Suprapubic skin (tissue), 4 donors: ENCODE results near the gene PLA2G4E. TPM values are rescaled to one million over a fixed set of nuclear protein-coding genes. Genes with fewer than 3 reads are reported as not detected.

ENCODE experiments used
- DNase-seq, 2 donors: peaks; one replicate each; pipeline ENCODE4 v3.0.0-alpha.2; 2019; ENCODE audit warnings: low spot score in 2 of 2
- H3K27ac ChIP-seq: fragments of 200-600 bp; sonication (generic); one replicate; pipeline ENCODE4 v1.5.1; 2019
- H3K27me3 ChIP-seq: fragments of 200-600 bp; sonication (generic); one replicate; pipeline ENCODE4 v1.5.1; 2019
- H3K36me3 ChIP-seq: fragments of 200-600 bp; sonication (generic); one replicate; pipeline ENCODE4 v1.5.1; 2019
- H3K4me1 ChIP-seq: fragments of 200-600 bp; sonication (generic); one replicate; pipeline ENCODE4 v1.5.1; 2019
- H3K4me3 ChIP-seq: fragments of 200-600 bp; sonication (generic); one replicate; pipeline ENCODE4 v1.5.1; 2019; ENCODE audit warnings: mild to moderate bottlenecking
- H3K9me3 ChIP-seq: fragments of 200-600 bp; sonication (generic); one replicate; pipeline ENCODE4 v1.5.1; 2019
- EP300 ChIP-seq: sonication (generic); formaldehyde crosslinking; IDR thresholded peaks from one replicate; pipeline ENCODE4 v1.6.1; 2017; ENCODE audit warnings: antibody characterized with exemption
- POLR2A ChIP-seq, 2 donors: fragments of 450-650 bp; IDR thresholded peaks; one replicate each; pipeline ENCODE4 v1.6.1; 2017; ENCODE audit warnings: antibody characterized with exemption in 2 of 2, mild to moderate bottlenecking in 2 of 2, moderate library complexity in 2 of 2
- POLR2AphosphoS5 ChIP-seq, 3 donors: sonication (generic); formaldehyde crosslinking; IDR thresholded peaks; one replicate each; pipeline ENCODE4 v1.6.1; 2017; ENCODE audit warnings: antibody characterized with exemption in 3 of 3
- WGBS: methylation state at CpG from one replicate; pipeline ENCODE4 v1.1.5; 2018; 5-methylcytosine and 5-hydroxymethylcytosine counted together
- total RNA-seq, 4 donors: library from RNA; depleted of rRNA; stranded (reverse); fragments of >200 nt; gene quantifications; one replicate each; pipeline ENCODE4 v1.1.0, GENCODE V29; 2016
- TF ChIP-seq, protein P1 (sequence below), 2 donors: fragments of 200-600 bp in 1 of 2; fragments of 450-650 bp in 1 of 2; sonication (generic) in 1 of 2; IDR thresholded peaks; one replicate each; pipeline ENCODE4 v1.5.1; 2016 to 2019; ENCODE audit warnings: antibody characterized with exemption in 2 of 2, mild to moderate bottlenecking in 1 of 2, moderate library complexity in 1 of 2

PLA2G4E gene
- total RNA-seq, 4 donors from 2014 or later = 47.9 to 129 (median 60.9) TPM

DNA sequence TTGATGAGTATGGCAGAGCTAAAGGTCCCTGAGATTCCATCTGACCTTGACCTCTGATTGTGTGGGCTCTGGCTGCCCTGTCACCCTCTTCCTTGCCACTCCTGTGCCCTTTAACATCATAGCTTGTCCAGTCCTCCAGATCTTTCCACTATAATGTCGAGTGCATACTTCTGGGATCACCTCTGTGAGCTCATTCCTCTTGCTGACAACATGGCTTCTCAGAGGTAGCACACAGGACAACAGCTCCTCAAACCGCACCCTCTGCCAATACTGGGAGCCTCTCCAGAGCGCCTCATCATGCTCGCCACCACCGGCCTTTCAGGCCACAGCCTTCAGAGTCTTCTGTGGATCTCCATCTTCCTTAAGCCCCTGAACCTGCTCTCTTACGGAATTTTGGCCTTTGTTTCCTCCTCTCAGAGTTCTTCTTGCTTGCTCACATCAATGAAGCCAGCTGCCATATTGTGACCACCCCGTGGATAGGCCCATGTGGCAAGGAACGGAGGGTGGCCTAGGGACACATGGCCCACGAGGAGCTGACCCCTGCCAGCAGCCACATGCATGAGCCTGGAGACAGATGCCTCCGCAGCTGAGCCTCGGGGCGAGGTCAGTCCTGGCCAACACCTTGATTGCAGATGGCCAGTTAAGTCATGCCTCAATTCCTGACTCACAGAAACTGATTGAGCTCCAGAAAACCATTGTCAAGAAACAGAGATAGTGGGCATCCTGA lies 42.4 kb upstream of the PLA2G4E start:
- H3K9me3 ChIP-seq = no peaks in the 10 kb centered on the region
- H3K36me3 ChIP-seq = no peaks in the 10 kb centered on the region
- H3K4me3 ChIP-seq = no peak overlapping the region
- no peaks in the 10 kb centered on the region for H3K27me3 ChIP-seq
- 85% methylated on average over 12 of the region's 12 CpGs for WGBS
- TF ChIP-seq, protein P1, sequence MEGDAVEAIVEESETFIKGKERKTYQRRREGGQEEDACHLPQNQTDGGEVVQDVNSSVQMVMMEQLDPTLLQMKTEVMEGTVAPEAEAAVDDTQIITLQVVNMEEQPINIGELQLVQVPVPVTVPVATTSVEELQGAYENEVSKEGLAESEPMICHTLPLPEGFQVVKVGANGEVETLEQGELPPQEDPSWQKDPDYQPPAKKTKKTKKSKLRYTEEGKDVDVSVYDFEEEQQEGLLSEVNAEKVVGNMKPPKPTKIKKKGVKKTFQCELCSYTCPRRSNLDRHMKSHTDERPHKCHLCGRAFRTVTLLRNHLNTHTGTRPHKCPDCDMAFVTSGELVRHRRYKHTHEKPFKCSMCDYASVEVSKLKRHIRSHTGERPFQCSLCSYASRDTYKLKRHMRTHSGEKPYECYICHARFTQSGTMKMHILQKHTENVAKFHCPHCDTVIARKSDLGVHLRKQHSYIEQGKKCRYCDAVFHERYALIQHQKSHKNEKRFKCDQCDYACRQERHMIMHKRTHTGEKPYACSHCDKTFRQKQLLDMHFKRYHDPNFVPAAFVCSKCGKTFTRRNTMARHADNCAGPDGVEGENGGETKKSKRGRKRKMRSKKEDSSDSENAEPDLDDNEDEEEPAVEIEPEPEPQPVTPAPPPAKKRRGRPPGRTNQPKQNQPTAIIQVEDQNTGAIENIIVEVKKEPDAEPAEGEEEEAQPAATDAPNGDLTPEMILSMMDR (IDR thresholded peaks at IDR 0.05) = no peak
- peak in 1 of 2 donors; percentile 67 for DNase-seq
- H3K27ac ChIP-seq = no peak overlapping the region
- H3K4me1 ChIP-seq = peaks cover 14% of the 10 kb centered on the region

DNA sequence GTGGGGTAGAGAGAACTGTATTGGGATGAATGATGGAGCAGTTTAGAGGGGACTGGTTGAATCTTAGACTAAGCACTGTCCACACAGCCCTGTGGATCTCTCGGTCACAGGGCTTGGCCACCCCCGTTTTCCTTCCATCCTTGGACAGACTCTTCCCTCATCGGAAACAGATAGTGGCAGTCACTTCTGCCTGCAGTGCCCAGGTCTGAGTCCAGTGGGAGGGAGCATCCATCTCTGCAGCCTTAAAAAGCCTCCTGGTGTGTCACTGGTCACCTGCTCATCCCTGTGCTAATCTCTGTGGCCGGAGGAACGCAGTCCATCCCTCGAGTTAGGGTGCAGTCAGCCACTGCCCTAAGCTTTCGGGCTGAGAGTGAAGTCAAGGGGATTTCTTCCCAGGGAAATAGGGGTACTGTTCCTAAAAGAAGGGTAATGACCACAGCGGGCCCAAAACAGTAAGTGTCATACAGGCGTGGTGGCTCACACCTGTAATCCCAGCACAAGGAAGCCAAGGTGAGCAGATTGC lies 41.5 kb upstream of the PLA2G4E start:
- no peaks in the 10 kb centered on the region for H3K36me3 ChIP-seq
- TF ChIP-seq, protein P1 (IDR thresholded peaks at IDR 0.05) = no peak
- TF ChIP-seq POLR2AphosphoS5 (IDR thresholded peaks at IDR 0.05) (no peak), EP300 (no peak), POLR2A (IDR thresholded peaks at IDR 0.05) (no peak)
- 95% methylated on average over 9 of the region's 9 CpGs for WGBS

DNA sequence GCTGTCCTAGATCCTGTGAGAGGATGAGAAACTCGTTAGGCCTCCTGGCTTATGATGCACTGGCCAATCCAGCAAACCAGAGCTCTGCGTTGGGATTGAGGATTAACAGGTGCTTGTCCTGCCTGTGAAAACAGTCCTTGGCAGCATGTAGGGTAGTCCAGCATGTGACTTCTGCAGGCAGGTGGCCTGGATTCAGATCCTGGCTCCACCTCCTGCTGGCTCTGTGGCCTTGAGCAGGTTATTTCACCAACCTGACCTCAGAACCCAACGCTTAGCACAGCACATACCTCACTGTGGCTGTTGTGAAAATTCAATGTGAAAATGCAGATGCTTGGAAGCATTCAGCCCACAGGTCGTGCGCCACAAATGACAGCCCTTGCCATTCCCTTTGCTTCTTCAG lies 40.0 kb upstream of the PLA2G4E start:
- Histone ChIP-seq H3K27ac (no peak overlapping the region), H3K27me3 (peaks cover 3% of the 10 kb centered on the region), H3K36me3 (no peaks in the 10 kb centered on the region), H3K9me3 (no peaks in the 10 kb centered on the region), H3K4me3 (no peak overlapping the region), H3K4me1 (peaks cover 23% of the 10 kb centered on the region)
- no peak for TF ChIP-seq POLR2A (IDR thresholded peaks at IDR 0.05)
- TF ChIP-seq, protein P1 (IDR thresholded peaks at IDR 0.05) = no peak
- no peak for TF ChIP-seq POLR2AphosphoS5 (IDR thresholded peaks at IDR 0.05)
- TF ChIP-seq EP300 = no peak
- no peak for DNase-seq
- 77% methylated on average over 5 of the region's 5 CpGs for WGBS

More for the DNA sequence above, 41.5 kb upstream of the PLA2G4E start:
- peaks cover 18% of the 10 kb centered on the region for H3K4me1 ChIP-seq
- H3K27me3 ChIP-seq = no peaks in the 10 kb centered on the region
- no peak for DNase-seq
- no peak overlapping the region for H3K4me3 ChIP-seq
- no peak overlapping the region for H3K27ac ChIP-seq
- H3K9me3 ChIP-seq = no peaks in the 10 kb centered on the region

DNA sequence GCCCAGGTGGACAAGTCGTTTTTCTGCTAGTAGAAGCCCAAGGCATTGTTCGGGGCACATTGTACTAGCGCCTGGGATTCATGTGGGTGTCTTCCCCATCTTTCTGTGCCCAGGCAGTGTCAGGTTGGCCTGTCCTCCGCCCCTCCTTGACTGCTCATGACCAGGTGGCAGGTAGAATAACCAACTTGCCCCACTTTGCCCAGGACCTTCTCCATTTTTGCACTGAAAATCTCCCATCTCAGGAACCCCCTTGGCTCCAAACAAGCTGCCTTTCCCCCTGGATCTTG lies 39.6 kb upstream of the PLA2G4E start:
- WGBS = 89% methylated on average over 4 of the region's 4 CpGs
- Histone ChIP-seq H3K36me3 (no peaks in the 10 kb centered on the region), H3K4me1 (peaks cover 23% of the 10 kb centered on the region), H3K27ac (no peak overlapping the region), H3K27me3 (peaks cover 3% of the 10 kb centered on the region), H3K9me3 (no peaks in the 10 kb centered on the region), H3K4me3 (no peak overlapping the region)
- DNase-seq = no peak
- TF ChIP-seq POLR2A (IDR thresholded peaks at IDR 0.05) = no peak
- TF ChIP-seq POLR2AphosphoS5 (IDR thresholded peaks at IDR 0.05) = no peak
- TF ChIP-seq, protein P1 (IDR thresholded peaks at IDR 0.05) = no peak
- no peak for TF ChIP-seq EP300

DNA sequence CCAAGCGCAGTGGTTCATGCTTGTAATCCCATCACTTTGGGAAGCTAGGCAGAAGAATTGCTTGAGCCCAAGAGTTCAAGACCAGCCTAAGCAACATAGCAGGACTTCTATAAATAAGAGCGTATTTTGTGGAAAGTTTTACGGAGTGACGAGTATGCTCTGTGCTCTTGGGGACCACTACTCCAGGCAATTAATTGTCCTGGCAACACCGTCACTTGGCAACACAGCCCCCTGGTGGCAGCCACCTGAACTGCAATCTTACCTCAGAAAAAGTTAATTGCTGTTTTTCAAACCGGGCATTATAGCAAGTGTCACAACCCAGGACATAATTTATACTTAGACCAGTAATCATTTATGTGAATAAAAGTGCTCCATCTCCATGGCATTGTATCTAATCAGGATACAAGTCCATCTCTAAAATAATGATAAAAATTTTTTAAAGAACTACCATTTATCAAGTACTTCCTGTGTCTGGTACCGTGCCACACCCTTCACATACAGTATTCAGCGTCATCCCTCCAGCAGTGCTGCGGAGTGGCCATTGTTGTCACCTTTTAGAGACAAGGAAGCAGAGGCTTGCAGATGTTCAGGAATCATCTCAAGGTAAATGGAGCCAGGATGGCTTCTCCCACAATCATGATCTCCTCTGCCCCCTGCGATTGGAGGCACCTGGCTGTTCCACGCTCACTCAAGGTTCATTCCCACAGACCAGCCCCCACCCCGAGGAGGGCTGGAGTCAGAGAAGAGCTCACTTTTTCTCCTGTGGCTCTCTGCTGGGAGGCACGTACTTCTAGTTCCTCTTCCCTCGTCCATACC lies 39.0 kb upstream of the PLA2G4E start:
- 43% methylated on average over 14 of the region's 14 CpGs for WGBS
- Histone ChIP-seq H3K36me3 (no peaks in the 10 kb centered on the region), H3K27ac (no peak overlapping the region), H3K9me3 (no peaks in the 10 kb centered on the region), H3K4me3 (no peak overlapping the region), H3K27me3 (peaks cover 3% of the 10 kb centered on the region), H3K4me1 (peaks cover 17% of the 10 kb centered on the region)
- TF ChIP-seq, protein P1 (IDR thresholded peaks at IDR 0.05) = peak; percentile 84 to 86
- no peak for TF ChIP-seq POLR2A (IDR thresholded peaks at IDR 0.05)
- no peak for TF ChIP-seq EP300
- no peak for TF ChIP-seq POLR2AphosphoS5 (IDR thresholded peaks at IDR 0.05)
- no peak for DNase-seq
